GM18870 (cell line): ENCODE results near the gene BORCS6.
"Not testable (repeated sequence)": the region's sequence is repeated elsewhere in the genome, so short reads cannot be mapped to it uniquely, and the experiment has no call there.

Experiments
- ATAC-seq: cut with Tn5 transposase; IDR thresholded peaks from one replicate; pipeline ENCODE4 v1.9.1; 2021; ENCODE audit warnings: moderate library complexity; ENCODE audit not compliant: unreplicated experiment

Gene BORCS6

DNA sequence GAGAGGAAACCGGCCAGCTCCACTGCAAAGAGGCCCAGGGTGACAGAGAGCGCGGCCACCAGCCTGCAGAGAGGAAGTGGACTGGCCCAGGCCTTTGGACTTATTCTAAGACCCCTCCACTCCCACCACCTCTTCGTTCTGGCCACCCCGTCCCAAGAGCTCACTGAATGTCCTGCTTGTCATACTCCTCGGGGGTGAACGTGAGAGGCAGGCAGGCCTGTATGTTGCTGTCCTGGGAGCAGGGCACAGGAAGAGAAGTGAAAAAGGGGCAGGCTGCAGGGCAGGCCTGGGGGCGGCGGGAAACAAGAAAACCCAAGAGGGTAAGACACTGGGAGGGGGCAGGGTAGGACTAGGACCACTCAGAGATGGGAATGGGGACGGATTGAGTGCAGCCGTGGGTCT is 14.2 kb downstream of the BORCS6 start:
- ATAC-seq = no peak

- ATAC-seq = no peak
Measured at GRCh38 chr17:8173871-8174322, 16.1 kb downstream of the BORCS6 start.

- ATAC-seq = peak; percentile 77
Measured at GRCh38 chr17:8173056-8173870, 16.7 kb downstream of the BORCS6 start.

GRCh38 chr17:8170186-8170585 is 19.8 kb downstream of the BORCS6 start:
- not testable (repeated sequence) for ATAC-seq

DNA sequence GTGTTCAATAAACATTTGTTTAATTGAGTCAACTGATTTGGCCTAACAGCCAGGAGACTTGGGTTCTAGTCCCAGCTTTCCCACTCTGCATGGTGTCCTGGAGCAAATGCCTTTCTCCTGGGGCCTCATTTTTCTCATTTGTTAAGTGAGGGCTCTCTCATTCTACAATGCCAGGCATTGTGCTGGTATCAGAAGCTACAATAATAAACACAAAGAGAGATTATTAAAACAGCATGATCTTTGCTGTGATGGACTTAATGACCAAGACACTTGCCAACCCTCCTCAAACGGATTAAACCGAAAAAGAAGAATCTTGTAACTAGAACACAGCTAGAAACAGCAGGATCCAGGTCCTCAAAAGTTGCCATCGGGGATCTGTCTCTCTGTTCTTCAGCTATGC is 22.5 kb downstream of the BORCS6 start:
- no peak for ATAC-seq

GRCh38 chr17:8166731-8167130 is 23.2 kb downstream of the BORCS6 start:
- no peak for ATAC-seq

DNA sequence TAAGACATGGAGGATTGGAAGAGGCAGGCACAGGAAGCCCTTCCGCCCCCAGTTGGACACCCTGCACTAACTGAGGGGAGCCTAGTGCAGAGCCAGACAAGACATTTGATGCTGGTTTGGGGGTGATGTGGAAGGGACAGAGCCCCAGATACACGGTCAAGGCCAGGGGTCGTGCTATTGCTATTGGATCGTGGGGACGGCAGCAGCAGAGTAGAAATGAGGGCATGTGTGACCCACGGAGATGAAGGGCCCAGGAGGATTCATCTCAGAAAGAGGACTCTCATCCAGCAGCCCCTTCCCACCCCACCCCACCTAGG is 25.2 kb downstream of the BORCS6 start:
- no peak for ATAC-seq

- no peak for ATAC-seq
Measured at GRCh38 chr17:8163978-8164814, 25.8 kb downstream of the BORCS6 start.

GRCh38 chr17:8162997-8163977 is 26.7 kb downstream of the BORCS6 start:
- ATAC-seq = no peak

DNA sequence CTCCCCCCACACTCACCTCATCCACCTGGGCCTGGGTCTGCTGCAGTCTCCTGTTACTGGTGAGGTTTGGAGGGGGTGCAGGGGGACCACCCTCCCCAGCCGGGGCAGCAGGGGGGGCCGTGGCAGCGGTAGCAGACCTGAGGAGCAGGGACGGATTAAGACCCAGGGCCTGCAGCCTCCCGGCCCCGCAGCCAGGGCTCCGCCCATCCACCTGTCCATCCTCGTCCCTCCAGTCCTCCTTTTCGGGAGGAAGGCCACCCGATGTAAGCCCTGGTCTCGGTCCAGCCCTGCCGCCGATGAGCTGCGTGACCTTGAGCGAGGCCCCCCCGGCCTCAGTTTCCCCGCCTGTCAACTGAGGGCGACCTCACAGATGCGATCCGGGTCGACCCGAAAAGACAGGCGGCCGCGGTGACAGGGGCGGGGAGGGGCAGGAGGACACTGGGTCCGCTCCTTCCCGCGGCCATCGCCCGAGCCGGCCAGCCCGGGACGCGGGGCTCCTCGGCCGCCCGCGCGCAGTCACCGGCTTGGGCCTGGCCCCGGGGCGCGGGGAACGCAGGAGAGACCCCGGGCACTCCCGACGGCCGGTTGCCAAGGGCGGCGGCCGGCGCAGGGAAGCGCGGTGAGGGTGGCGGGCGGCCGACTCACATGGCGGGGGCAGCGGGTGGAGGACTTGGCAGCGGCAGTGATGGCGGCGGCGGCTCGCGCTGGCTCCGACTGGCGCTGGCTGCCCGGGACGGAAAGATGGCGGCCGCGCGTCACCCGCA is 27.6 kb downstream of the BORCS6 start, which contains the start of gene VAMP2:
Gene VAMP2, minus strand, starts transcription at position 716 of the 764 bp plus-strand sequence. Its CDS starts 69 bp downstream, at position 647.
- no peak for ATAC-seq

DNA sequence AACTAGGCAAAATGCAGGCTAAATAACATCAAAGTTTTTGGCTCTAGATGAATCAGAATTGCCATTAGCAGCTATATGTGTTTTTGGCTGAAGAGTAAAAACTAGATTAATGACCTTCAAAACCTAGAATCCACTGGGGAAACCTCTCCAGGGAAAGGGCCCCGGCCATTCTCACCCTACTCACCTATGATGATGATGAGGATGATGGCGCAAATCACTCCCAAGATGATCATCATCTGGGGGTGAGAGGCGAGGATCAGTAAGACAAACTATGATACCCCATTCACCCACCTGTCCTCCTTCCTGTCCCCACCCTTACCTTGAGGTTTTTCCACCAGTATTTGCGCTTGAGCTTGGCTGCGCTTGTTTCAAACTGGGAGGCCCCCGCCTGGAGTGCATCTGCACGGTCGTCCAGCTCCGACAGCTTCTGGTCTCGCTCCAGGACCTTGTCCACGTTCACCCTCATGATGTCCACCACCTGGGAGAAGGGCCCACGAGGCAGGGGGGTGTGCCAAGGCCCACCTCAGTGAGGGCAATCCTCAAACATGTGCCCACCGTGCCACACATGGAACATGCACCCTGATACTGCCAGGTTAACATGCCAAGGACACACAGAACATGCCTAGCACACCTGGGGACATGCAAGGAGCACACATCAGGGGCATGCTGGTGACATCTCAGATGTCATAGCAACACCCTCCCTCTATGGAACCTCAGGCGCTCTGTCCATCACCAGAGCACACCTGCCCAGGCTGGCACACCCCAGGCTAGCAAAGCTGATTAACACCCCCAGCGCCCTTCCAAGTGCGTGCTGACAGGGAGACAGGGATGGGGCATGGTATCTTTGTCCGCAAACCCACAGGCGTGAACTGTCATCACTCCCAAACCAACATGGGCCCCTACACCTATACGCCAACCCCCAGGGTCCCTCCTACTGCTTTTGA is 28.4 kb downstream of the BORCS6 start:
- ATAC-seq = no peak

GRCh38 chr17:8160741-8161221 is 29.2 kb downstream of the BORCS6 start:
- no peak for ATAC-seq

DNA sequence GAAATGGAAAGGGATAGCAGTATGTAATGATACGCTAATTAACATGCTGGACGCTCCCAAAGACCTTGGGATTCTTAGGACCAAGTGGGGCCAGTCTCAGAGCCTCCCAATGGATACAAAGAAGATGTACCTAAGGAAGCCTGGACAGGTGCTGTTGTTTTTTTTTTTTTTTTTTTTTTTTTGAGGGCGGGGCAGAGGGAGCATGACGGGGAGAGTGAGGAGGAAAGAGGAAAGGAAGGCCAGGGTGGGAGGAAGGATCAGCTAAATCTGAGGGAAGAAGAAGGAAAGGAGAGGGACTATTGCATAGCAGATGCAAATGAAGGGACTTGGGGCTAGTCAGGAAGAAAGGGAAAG is 29.8 kb downstream of the BORCS6 start:
- no peak for ATAC-seq

DNA sequence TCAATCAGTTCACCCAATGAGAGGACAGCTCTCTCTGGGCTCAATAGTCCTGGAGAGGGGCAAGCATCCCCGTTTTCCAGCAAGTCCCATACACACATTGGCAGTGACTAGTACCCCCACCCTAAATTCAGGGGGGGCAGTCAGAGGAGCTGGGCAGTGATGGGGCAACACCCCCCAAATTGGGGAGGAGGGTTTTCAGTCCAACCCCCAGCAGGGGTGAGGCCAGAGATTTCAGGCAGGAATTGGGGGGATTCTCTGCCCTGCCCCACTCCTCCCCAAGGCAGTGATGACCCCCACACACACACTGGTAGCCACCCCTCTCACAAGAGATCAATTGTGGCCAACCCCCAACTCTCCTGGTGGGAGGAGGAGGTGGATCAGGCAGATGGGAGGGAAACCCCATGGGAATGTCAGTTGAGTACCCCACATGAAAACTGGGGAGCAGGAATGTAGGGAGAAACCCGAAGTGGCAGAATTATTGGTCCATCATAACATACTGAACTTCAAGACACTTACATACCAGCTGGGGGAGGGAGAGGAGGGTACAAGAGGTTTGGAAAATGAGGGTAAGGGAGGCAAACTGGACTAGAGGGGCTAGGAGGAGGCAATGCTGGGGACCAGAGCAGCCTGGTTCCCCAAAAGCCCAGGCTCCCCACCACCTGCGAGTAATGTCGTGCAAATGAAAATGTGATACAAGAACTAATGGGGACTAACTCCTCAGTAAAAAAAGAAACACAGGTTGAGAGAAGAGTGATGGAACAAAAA is 30.3 kb downstream of the BORCS6 start:
- no peak for ATAC-seq

- ATAC-seq = no peak
Measured at GRCh38 chr17:8159032-8159400, 31.0 kb downstream of the BORCS6 start.

DNA sequence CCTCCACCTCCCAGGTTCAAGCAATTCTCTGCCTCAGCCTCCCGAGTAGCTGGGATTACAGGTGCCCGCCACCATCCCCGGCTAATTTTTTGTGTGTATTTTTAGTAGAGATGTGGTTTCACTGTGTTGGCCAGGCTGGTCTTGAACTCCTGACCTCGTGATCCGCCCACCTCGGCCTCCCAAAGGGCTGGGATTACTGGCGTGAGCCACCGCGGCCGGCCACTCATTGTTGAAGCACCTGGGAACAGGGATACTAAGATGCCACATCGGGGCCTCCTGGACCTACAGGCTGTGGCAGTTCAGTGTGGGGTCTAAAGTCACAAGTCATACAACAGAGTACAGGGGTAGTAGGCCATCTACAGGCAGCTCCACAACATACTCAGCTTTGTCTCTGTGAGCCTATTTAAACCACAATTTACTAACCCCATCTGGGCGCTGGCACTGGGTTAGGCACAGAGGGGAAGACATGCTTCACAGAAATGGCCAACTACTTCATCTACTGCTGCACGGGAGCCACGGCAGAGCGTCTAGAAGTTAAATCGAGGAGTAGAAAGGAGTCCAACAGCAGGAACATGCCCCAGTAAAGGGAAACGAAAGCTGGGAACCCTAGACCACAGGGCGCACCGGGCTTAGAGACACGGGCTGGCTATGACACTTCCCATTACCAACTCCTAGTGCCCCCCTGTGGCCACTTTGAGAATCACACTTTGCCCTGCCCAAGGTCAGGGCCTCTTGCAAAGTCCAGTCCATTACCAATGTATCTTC is 31.5 kb downstream of the BORCS6 start:
- no peak for ATAC-seq

DNA sequence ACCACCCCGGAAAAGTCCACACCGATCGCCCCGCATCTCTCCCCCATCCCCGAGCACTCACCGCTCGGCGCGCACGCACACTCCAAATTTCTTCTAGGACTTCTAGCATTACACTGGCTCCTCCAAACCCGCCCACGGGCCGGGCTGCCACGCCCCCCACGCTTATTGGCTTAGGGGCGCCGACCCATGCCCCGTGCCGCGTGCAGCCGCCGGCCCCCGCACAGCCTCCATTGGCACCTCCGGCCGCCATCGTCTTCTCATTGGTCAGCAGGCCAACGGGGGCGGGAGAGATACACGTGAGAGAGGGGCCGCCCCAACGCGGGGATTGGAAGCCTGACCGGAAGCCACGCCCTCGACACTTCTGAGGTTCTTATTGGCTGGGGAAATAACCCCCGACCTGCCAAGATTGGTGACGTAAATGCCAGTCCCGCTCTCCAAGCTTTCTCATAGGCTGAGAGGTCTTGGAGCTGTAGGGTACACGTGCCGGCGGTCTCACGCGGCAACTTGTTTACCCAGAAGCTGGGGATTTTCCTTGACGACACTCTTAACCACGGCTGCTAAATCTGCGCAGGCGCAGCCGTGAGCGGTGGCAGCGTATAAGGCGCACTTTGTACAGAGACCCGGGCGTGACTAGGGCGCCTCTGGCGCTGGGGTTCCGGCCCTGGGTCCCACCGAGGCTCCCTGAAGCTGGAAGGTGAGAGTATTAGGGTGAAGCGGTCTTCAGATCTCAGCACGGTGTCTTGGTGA is 33.6 kb downstream of the BORCS6 start:
- ATAC-seq = peak; percentile 82
